Measurements from ENCODE around the gene PAF1. TPM values are rescaled to one million over a fixed set of nuclear protein-coding genes. Genes with fewer than 3 reads are reported as not detected.

PAF1 gene
- total RNA-seq, result 10 to 100 TPM; 21.8 to 65.6 (median 33.7) TPM

GRCh38 chr19:39390751-39391437 is at the start of gene PAF1, which contains the start of gene MED29:
TSS of gene PAF1 (minus strand) at chr19:39391106. CDS start at chr19:39390864, 242 bp downstream.
TSS of gene MED29 (plus strand) at chr19:39391378. CDS start at chr19:39391423, 45 bp downstream.
- peak within 1 kb of the TSS; percentile 79 to 96 for H3K4me3 ChIP-seq
- no peaks in the 10 kb centered on the region for H3K36me3 ChIP-seq
- intact Hi-C loops (cut with DNase I; ENCODE audit: low total_unique reads), result no loop called here
- H3K4me1 ChIP-seq, result peaks cover 4 to 7% of the 10 kb centered on the region in 2 donors
- no peaks in the 10 kb centered on the region for H3K27me3 ChIP-seq
- peak within 1 kb of the TSS; percentile 88 to 99 for H3K27ac ChIP-seq
- H3K9me3 ChIP-seq, result no peaks in the 10 kb centered on the region
- TF ChIP-seq POLR2A (IDR thresholded peaks at IDR 0.05), result peak; percentile 77 to 89
- TF ChIP-seq, protein P1, sequence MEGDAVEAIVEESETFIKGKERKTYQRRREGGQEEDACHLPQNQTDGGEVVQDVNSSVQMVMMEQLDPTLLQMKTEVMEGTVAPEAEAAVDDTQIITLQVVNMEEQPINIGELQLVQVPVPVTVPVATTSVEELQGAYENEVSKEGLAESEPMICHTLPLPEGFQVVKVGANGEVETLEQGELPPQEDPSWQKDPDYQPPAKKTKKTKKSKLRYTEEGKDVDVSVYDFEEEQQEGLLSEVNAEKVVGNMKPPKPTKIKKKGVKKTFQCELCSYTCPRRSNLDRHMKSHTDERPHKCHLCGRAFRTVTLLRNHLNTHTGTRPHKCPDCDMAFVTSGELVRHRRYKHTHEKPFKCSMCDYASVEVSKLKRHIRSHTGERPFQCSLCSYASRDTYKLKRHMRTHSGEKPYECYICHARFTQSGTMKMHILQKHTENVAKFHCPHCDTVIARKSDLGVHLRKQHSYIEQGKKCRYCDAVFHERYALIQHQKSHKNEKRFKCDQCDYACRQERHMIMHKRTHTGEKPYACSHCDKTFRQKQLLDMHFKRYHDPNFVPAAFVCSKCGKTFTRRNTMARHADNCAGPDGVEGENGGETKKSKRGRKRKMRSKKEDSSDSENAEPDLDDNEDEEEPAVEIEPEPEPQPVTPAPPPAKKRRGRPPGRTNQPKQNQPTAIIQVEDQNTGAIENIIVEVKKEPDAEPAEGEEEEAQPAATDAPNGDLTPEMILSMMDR (IDR thresholded peaks at IDR 0.05), result peak in 1 of 4 experiments; percentile 27
- DNase-seq, result peak; percentile 97 to 99

- Histone ChIP-seq H3K9me3 (no peaks in the 10 kb centered on the region), H3K4me3 (no peak overlapping the region), H3K27ac (no peak overlapping the region), H3K27me3 (no peaks in the 10 kb centered on the region), H3K36me3 (no peaks in the 10 kb centered on the region), H3K4me1 (peaks cover 0 to 17% of the 10 kb centered on the region in 2 donors)
- no peak for DNase-seq
- intact Hi-C loops (cut with DNase I; ENCODE audit: low total_unique reads), result no loop called here
- TF ChIP-seq POLR2A (IDR thresholded peaks at IDR 0.05), result no peak
- TF ChIP-seq, protein P1 (IDR thresholded peaks at IDR 0.05), result no peak
Observed at GRCh38 chr19:39438270-39438934, 47.5 kb upstream of the PAF1 start.

- Histone ChIP-seq H3K4me3 (peak overlapping the region; percentile 91 to 93), H3K27ac (peak overlapping the region; percentile 83 to 88), H3K36me3 (no peaks in the 10 kb centered on the region), H3K27me3 (no peaks in the 10 kb centered on the region), H3K9me3 (no peaks in the 10 kb centered on the region), H3K4me1 (peaks cover 0 to 17% of the 10 kb centered on the region in 2 donors)
- no peak for DNase-seq
- no peak for TF ChIP-seq POLR2A (IDR thresholded peaks at IDR 0.05)
- TF ChIP-seq, protein P1 (IDR thresholded peaks at IDR 0.05), result no peak
- intact Hi-C loops (cut with DNase I; ENCODE audit: low total_unique reads), result no loop called here
Observed at GRCh38 chr19:39436350-39436716, 45.4 kb upstream of the PAF1 start.

- peaks cover 0 to 17% of the 10 kb centered on the region in 2 donors for H3K4me1 ChIP-seq
- TF ChIP-seq, protein P1 (IDR thresholded peaks at IDR 0.05), result peak in 3 of 4 experiments; percentile 12 to 27 (median 25)
- peak; percentile 86 to 97 for TF ChIP-seq POLR2A (IDR thresholded peaks at IDR 0.05)
- DNase-seq, result peak; percentile 99
- peak within 1 kb of the TSS; percentile 86 to 88 for H3K27ac ChIP-seq
- H3K36me3 ChIP-seq, result no peaks in the 10 kb centered on the region
- intact Hi-C loops (cut with DNase I; ENCODE audit: low total_unique reads), result no loop called here
- H3K9me3 ChIP-seq, result no peaks in the 10 kb centered on the region
- no peaks in the 10 kb centered on the region for H3K27me3 ChIP-seq
- peak within 1 kb of the TSS; percentile 91 to 93 for H3K4me3 ChIP-seq
Observed at GRCh38 chr19:39435499-39436349, 44.8 kb upstream of the PAF1 start, which contains the start of gene RPS16. TSS of gene RPS16 (minus strand) at chr19:39435949. CDS start at chr19:39435895, 54 bp downstream.

Measured in uterus (tissue), 4 donors.